ENCODE data around the gene GPR108.
"Not testable (repeated sequence)": the region's sequence is repeated elsewhere in the genome, so short reads cannot be mapped to it uniquely, and the experiment has no call there.

Gene GPR108

DNA sequence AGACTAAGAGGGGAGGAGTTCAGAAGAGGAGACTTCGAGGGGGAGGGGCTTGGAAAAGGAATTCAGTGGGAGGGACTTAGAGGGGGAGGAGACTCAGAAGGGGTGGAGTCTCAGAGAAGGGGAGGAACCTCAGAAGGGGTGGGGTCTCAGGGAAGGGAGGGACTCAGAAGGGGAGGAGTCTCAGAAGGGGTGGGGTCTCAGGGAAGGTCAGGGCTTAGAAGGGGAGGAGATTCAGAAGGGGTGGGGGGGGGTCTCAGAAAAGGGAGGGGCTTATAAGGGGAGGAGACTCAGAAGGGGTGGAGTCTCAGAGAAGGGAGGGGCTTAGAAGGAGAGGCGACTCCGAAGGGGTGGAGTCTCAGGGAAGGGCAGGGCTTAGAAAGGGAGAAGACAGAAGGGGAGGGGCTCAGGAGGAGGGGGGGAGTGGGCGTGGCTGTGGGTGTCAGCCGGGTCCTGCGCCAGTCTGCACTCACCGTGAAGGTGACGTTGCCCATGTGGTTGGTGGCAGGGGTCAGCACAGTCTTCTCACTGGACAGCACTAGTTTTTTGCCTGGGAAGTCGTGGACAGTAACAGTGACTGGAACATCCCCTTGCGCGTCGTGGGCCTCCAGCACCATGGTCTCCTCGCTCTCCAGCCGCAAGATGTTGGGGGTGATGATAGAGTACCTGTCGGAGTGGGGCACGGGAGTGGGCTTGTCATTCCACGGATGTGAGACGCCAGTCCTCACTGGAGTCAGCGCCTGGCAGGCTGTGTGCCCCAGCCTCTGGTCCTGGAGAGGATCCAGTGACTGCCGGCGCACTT is 18.4 kb downstream of the GPR108 start:
- no peak for DNase-seq

DNA sequence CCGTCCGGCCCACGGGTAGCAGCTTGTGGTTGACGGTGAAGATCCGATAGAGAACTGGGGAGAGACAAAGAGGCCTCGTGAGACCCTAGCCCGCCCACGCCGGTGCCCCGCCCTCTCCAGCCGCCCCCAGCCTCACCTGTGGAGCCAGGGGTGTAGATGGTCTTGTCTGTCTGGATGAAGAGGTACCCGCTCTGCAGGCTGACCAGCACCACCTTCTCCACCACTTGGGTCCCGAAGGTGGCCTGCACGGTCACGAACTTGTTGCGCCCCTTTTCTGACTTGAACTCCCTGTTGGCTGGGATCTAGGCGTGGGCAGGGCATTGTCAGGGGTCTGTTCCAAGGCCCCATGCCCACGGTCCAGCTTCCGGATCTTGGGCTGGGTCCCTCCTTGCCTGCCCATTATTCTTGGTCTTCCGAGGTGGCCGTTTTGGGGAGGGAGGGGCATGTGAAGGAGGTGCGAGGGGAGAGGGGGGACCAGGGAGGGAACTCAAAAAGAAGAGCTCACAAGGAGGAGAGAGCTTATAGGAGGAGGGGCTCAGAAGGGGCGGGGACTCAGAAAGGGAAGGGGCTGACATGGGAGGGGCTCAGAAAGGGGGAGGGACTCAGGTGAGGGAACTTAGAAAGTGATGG is 19.2 kb downstream of the GPR108 start:
- DNase-seq, result no peak

DNA sequence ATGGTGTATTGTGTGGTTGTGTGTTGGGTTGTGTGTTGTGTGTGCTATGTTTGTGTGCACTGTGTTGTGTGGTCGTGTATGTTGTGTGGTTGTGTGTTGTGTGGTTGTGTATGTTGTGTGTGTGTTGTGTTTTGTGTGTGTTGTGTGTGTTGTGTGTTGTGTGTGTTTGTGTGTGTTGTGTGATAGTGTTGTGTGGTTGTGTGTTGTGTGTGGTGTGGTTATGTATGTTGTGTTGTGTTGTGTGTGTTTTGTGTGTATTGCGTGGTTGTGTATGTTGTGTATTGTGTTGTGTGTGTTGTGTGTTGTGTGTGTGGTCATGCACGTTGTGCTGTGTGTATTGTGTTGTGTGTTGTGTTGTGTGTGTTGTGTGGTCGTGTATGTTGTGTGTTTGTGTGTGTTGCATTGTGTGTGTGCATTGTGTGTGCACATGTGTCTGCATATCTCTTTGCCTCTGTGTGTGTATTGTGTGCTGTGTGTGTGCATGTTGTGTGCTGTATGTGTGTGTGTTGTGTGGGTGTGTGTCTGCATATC is 19.9 kb downstream of the GPR108 start:
- DNase-seq, result no peak

DNA sequence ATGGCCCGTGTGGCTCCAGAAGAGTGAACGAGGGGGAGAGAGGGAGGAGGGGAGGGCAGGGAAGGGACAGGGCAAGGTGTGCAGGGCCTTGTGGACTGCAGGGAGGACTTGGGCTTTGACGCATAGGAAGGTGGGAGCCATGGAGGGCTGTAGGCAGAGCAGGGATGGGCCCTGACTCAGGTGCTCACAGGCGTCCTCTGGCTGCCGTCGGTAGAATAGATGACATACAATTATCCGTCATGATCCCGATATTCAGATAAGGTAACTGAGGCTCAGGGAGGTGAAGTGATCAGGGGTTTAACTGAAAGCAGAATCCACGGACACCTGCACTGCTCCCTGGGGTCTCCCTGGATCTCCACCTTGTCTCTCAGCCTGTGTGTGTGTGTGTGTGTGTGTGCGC is 20.3 kb downstream of the GPR108 start:
- DNase-seq, result no peak

DNA sequence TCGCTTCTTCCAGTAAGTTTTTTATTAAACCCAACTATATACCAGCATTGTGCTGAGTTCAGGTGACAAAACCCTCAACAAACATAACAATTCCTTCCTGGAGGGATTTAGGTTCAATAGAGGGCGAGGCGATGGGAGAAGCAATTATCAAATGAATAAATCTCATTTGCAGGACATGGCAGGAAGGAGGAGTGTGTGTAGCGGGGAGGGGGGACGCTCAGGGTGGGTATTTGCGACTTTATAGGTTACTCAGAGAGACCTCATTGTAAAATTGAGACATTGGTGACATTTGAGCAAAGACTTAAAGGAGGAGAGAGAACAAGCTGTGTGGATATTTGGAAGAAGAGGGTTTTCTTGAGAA is 20.8 kb downstream of the GPR108 start:
- DNase-seq, result no peak

DNA sequence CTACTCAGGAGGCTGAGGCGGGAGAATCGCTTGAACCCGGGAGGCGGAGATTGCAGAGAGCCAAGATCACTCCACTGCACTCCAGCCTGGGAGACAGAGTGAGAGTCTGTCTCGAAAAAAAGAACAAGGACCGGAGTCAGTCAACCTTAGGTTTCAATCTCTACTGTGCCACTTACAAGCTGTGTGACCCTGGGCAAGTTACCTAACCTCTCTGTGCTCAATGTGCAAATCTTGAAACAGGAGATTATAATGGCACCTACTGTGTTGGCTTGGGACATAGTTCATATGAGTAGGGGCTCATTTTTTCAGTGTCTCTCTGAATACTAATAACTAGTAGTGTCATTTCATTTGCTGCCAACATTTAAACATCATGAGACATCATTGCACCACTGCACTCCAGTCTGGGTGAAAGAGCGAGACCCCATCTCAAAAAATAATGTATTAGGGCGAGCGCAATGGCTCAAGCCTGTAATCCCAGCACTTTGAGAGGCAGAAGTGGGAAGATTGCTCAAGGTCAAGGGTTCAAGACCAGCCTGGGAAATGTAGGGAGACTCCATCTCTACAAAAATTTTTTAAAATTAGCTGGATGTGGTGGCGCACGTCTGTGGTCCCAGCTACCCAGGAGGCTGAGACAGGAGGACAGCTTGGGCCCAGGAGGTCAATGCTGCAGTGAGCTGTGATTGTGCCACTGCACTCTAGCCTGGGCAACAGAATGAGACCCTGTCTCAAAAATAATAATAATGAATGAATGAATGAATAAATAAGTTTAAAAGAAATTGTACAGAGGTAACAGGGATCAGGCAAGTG is 22.4 kb downstream of the GPR108 start:
- DNase-seq, result no peak

DNA sequence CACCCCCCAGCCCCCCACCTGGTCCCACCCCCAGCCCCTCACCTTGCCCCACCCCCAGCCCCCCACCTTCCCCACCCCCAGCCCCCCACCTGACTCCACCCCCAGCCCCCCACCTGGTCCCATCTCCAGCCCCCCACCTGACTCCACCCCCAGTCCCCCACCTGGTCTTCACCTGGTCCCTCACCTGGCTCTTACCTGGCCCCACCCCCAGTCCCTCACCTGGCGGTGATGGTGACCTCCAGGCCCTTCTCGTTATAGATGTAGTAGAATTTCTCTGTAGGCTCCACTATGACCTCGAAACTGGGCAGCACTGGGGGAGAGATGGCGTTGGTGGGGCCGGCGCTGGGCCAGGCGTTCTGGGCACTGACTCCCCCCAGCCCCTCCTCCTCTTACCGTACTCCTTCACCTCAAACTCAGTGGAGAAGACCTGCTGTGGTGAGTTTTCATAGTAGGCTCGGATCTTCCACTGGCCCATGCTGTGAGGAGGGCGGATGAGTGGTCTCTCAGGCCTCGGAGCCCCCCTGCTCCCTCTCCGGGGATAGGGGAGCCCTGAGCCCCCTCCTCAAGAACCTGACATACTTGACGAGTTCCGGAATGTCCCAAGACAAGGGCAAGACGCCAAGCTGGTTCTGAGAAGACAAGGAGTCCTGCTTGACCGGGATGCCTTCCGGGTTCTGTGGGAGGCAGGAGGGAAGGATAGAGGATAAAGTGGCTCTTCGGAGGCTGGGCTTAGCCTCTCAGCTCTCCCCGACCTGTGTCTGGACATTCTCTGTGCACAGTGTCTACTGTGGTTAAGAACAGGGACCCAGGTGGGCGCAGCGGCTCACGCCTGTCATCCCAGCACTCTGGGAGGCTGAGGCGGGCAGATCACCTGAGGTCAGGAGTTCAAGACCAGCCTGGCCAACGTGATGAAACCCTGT is 23.3 kb downstream of the GPR108 start:
- DNase-seq, result no peak

DNA sequence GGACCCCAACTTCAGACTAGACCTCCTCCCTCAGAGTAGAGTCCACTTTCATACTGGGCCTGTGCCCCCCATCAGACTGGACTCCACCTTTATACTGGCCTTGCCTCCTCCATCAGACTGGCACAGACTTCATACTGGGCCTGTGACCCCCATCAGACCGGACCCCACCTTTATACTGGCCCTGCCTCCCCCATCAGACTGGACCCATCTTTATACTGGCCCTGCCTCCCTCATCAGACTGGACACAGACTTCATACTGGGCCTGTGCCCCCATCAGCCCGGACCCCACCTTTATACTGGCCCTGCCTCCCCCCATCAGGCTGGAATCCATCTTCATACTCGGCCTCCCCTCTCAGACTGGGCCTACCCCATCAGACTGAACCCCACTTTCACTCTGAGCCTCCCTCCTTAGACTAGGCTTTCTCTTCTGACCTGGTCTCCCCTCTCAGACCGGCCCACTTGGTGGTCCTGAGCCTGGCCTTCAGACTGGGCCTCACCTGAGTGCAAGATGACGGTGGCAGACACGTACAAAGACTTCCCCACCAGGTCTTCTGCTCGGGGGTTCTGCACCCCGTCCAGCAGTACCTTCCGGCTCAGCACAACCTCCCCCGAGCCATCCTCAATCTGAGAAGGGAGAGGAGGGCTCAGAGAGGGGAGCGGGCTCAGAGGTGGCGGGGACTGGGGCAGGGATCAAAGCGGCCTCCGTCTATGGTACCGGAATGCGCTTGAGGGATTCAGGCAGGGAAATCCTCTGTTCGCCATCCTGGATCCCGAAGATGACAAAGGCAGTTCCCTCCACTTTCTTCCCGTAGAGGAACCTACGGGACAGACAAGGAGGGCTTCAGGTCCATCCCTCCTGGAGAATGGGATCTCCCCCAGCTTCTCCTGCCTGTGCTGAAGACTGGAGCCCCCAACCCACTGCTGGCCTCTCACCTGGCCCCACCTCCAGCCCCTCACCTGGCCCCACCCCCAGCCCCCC is 24.4 kb downstream of the GPR108 start:
- DNase-seq, result no peak

DNA sequence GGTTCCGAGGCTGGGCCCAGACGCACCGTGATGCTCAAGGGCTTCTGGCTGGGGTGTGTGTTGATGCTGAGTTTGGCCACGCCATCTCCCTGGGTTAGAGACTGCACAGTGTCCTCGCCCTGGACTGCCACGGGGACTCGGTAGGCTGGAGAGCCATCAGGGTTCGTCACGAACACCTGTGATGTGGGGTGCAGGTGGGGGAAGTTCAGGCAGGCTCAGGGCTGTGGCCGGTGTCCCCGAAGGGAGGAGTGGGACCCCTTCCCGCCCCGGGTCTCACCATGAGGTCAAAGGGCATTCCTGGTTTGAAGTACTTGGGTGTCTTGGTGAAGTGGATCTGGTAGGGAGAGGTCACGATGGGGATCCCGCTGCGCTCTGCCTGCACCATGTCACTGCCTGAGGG is 25.1 kb downstream of the GPR108 start:
- DNase-seq, result no peak

DNA sequence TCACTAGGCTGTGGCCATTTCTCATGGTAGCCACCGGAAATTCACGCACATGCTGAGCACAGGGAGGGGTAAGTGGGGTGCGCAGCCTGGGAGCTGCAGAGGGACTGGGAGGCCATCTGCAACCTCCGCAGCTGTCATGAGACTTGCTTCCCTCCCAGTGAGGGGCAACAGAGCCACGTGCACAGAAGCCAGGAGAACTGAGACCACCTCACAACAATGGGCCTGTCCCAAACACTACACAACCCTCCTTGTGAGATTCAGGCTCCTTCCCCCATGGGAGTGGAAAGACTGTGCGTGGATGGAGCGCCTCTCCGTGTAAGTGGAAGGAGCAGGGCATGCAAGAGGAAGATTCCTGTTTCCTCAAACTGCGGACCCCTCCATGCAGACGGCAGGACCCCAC is 25.8 kb downstream of the GPR108 start:
- no peak for DNase-seq

DNA sequence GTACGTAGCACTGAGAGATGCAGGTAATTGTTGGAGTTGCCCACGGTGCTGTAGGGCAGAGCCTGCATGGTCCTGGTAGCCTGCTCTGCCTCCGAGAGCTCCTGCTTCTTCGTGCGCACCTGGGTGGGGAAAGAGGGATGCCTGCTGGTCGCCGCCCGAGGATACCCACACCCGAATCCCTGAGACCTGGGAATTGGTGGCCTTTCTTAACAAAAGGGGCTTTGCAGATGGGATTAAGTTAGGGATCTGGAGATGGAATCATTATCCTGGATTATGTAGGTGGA is 26.4 kb downstream of the GPR108 start:
- DNase-seq, result no peak

DNA sequence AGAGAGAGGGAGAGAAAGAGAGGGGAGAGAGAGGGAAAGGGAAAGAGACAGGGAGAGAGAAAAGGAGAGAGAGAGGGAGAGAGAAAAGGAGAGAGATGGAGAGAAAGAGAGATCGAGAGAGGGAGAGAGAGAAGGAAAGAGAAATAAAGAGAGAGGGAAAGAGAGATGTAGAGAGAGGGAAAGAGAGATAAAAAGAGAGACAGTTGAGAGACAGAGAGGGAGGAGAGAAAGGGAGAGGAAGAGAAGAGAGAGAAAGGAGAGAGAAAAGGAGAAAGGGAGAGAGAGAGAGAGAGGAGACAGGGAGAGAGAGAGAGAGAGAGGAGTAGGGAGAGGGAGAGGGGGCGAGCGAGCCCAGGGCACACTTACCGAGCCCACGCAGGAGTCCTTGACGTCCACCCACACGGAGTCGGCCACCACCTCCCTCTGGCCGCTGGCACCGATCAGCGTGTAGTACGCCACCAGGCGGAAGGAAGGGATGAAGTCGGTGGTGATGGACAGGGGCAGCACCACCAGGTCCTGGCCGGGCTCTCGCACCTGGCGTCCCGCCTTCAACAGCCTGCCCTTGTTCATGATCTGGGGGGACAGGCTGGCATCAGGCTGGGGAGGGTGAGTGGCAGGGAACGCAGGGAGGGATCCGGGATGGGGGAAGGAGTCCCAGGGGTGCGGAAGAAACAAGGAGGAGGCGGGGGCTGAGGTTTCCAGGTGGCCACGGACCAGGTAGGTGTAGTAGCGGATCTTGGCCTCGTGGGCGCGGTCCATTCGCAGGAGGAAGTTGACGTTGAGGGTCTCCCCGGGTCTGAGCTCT is 26.9 kb downstream of the GPR108 start:
- DNase-seq, result no peak

DNA sequence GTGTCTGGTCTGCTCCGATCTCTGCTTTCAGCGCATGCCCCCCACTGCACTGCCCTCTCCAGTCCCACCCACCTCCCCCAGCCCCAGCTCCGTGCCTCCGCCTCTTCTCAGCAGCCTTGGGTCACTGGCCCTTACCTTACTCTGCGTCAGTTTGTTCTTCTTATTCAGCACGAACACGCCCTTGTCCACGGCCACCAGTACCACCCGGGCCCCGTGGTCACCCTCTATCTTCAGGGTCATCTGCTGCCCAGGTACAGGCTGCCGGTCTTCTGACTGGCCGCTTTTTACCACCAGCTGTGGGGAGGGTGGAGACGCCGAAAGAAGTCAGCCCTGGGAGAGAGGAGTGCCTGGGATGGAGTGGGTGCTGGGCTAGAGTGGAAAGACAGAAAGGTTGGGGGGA is 27.8 kb downstream of the GPR108 start:
- no peak for DNase-seq

DNA sequence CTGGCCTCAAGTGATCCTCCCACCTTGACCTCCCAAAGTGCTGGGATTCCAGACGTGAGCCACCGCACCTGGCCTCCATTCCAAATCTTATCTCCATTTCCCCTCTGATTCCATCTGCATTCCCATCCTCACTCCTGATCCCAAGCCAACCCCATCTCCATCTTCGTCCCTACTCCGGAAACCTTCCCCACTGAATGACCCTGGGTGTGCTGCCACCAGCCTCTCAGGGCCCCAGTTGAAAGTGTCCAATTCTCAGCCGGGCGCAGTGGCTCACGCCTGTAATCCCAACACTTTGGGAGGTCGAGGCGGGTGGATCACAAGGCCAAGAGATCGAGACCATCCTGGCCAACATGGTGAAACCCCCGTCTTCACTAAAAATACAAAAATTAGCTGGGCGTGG is 28.5 kb downstream of the GPR108 start:
- not testable (repeated sequence) for DNase-seq

DNA sequence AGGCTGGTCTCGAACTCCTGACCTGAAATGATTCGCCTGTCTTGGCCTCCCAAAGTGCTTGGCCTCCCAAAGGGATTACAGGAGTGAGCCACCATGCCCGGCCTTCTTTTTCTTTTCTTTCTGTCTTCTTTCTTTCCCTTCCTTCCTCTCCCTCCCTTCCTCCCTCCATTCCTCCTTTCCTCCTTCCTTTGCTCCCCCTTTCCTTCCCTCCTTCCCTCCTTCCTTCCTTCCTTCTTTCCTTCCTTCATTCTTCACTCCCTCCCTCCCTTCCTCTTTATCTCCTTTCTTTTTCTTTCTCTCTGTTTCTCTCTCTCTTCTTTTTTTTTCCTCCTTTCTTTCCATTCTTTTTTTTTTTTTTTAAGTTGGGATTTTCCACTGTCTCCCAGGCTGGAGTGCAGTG is 29.0 kb downstream of the GPR108 start:
- DNase-seq, result no peak

DNA sequence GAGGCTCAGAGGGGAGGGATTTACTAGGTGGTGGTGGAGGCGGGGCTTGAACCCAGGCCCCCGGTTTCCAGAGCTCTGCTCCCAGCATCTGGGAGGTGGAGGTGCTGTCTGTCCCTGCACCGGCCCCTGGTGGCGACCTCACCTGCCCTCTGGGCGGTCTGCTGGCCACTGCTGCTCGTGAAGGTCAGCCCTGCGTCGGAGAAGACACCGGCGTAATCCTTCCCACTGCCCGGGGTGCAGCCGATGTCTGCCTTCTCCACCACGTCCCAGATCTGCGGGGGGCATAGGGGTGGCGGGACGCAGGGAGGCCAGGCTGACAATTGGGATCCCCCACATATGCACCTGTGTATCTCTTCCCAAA is 29.7 kb downstream of the GPR108 start:
- no peak for DNase-seq

DNA sequence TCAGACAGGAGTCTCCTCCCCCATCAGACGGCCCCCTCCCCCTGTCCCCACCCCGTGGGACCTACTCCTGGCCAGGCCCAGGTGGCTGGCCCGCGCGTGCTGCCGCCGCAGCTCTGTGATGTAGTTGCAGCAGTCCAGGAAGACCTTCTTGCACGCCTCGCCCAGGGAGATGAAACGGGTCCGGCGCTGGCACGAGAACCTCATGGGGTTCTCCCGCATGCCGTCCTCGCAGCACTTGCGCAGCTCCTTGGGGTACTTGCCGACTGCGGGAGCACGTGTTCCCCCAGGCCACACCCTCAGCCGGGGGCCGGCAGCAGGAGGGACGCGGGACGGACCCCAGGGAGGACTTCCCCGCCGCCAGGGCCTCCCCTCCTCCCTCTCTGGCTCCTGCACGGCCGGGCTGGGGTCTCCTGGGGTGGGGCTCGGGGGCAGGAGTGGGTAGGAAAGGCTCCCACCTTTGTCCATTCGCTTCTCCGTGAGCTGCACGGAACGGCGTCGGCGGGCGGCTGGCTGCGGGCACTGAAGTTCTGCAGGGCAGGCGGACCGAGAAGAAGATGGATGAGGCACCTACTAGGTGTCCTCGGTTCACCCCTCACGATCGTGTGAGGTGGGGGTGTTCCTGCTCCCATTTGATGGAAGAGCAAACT is 30.2 kb downstream of the GPR108 start:
- DNase-seq, result no peak

DNA sequence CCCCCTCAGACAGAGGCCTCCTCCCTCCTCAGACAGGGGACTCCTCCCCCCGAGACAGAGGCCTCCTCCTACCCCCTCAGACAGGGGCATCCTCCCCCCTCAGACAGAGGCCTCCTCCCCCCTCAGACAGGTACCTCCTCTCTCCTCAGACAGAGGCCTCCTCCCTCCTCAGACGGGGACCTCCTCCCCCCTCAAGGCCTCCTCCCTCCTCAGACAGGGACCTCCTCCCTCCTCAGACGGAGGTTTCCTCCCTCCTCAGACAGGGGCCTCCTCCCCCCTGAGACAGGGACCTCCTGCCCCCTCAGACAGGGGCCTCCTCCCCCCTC is 30.8 kb downstream of the GPR108 start:
- DNase-seq, result no peak

DNA sequence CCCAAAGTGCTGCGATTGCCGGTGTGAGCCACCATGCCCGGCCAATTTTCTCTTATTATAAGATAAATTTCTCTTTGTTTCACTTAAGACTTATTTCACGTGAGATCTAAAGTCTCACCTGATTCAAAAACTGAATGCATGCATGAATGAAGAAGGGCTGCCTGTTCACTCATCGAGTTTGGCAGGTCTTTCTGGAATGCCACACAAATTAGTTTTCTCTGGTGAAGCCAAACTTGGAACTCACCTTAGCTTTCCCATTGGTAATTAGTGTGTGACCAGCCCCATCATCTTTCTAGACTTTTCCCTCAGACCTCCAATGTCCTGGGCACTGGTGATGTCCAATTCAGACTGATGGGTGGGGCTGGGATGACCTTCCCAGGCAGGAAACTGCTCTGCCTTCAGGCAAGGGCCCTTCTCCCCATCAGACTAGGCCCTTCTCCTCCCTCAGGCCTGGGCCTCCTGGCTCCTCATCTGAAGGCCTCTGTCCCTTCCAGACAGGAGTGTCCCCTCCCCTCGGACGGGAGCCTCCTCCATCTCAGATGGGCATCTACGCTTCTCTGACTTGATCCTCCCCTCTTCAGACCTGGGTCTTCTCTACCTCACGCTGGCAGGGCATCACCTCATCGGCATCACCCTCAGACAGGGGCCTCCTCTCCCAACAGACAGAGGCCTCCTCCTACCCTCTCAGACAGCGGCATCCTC is 31.3 kb downstream of the GPR108 start:
- no peak for DNase-seq

All from CD4-positive, alpha-beta T cell treated with Interleukin-17A for 4 hours (primary cell).